ENCODE measurements around the gene PRKD3.
"Not testable (repeated sequence)": the region's sequence is repeated elsewhere in the genome, so short reads cannot be mapped to it uniquely, and the experiment has no call there.

The PRKD3 gene

GRCh38 chr2:37316181-37316580 is 8.5 kb downstream of the PRKD3 start:
- DNase-seq (ENCODE audit: low spot score in 2 of 2) = no peak
- no peaks in the 10 kb centered on the region for H3K9me3 Mint-ChIP-seq
- H3K4me1 Mint-ChIP-seq = peaks cover 39% of the 10 kb centered on the region
- no peaks in the 10 kb centered on the region for H3K27me3 Mint-ChIP-seq
- no peak overlapping the region for H3K27ac Mint-ChIP-seq
- H3K4me3 Mint-ChIP-seq = peak overlapping the region; percentile 44
- ATAC-seq (ENCODE audit: low read depth) = no peak
- peaks cover 5% of the 10 kb centered on the region for H3K36me3 Mint-ChIP-seq

- Mint-ChIP-seq H3K9me3 (no peaks in the 10 kb centered on the region), H3K27ac (no peak overlapping the region), H3K4me3 (no peak overlapping the region), H3K4me1 (peaks cover 46% of the 10 kb centered on the region), H3K36me3 (peaks cover 5% of the 10 kb centered on the region), H3K27me3 (no peaks in the 10 kb centered on the region)
- no peak for ATAC-seq (ENCODE audit: low read depth)
- no peak for DNase-seq (ENCODE audit: low spot score in 2 of 2)
These were observed 9.3 kb downstream of the PRKD3 start for GRCh38 chr2:37315364-37315763.

- ATAC-seq (ENCODE audit: low read depth) (no peak), DNase-seq (ENCODE audit: low spot score in 2 of 2) (no peak)
- H3K27me3 Mint-ChIP-seq = no peaks in the 10 kb centered on the region
- no peaks in the 10 kb centered on the region for H3K9me3 Mint-ChIP-seq
- no peak overlapping the region for H3K4me3 Mint-ChIP-seq
- peak overlapping the region; percentile 53 for H3K27ac Mint-ChIP-seq
- H3K4me1 Mint-ChIP-seq = peaks cover 29% of the 10 kb centered on the region
- peaks cover 12% of the 10 kb centered on the region for H3K36me3 Mint-ChIP-seq
These were observed 17.1 kb downstream of the PRKD3 start for GRCh38 chr2:37307500-37307899.

- no peak for DNase-seq (ENCODE audit: low spot score in 2 of 2)
- peak overlapping the region; percentile 50 for H3K27ac Mint-ChIP-seq
- no peak overlapping the region for H3K4me3 Mint-ChIP-seq
- no peaks in the 10 kb centered on the region for H3K9me3 Mint-ChIP-seq
- no peaks in the 10 kb centered on the region for H3K27me3 Mint-ChIP-seq
- ATAC-seq (ENCODE audit: low read depth) = no peak
- H3K4me1 Mint-ChIP-seq = peaks cover 30% of the 10 kb centered on the region
- H3K36me3 Mint-ChIP-seq = peaks cover 12% of the 10 kb centered on the region
These were observed 18.6 kb downstream of the PRKD3 start for GRCh38 chr2:37306024-37306423.

- peaks cover 20% of the 10 kb centered on the region for H3K36me3 Mint-ChIP-seq
- H3K4me1 Mint-ChIP-seq = peaks cover 29% of the 10 kb centered on the region
These were observed 21.9 kb downstream of the PRKD3 start for GRCh38 chr2:37302701-37303252.

GRCh38 chr2:37301408-37301807 is 23.2 kb downstream of the PRKD3 start:
- Mint-ChIP-seq H3K9me3 (no peaks in the 10 kb centered on the region), H3K36me3 (peaks cover 20% of the 10 kb centered on the region), H3K4me1 (peaks cover 28% of the 10 kb centered on the region), H3K27me3 (no peaks in the 10 kb centered on the region), H3K4me3 (no peak overlapping the region), H3K27ac (no peak overlapping the region)
- no peak for ATAC-seq (ENCODE audit: low read depth)
- no peak for DNase-seq (ENCODE audit: low spot score in 2 of 2)

More at GRCh38 chr2:37302701-37303252, 21.9 kb downstream of the PRKD3 start:
- Mint-ChIP-seq H3K4me3 (no peak overlapping the region), H3K9me3 (no peaks in the 10 kb centered on the region), H3K27ac (no peak overlapping the region), H3K27me3 (no peaks in the 10 kb centered on the region)
- ATAC-seq (ENCODE audit: low read depth) (no peak), DNase-seq (ENCODE audit: low spot score in 2 of 2) (no peak)

- peaks cover 29% of the 10 kb centered on the region for H3K4me1 Mint-ChIP-seq
These were observed 24.1 kb downstream of the PRKD3 start for GRCh38 chr2:37300578-37300977.

GRCh38 chr2:37300146-37300545 is 24.5 kb downstream of the PRKD3 start:
- Mint-ChIP-seq H3K4me3 (no peak overlapping the region), H3K36me3 (peaks cover 21% of the 10 kb centered on the region), H3K9me3 (no peaks in the 10 kb centered on the region), H3K27me3 (no peaks in the 10 kb centered on the region), H3K4me1 (peaks cover 30% of the 10 kb centered on the region), H3K27ac (no peak overlapping the region)
- ATAC-seq (ENCODE audit: low read depth) (no peak), DNase-seq (ENCODE audit: low spot score in 2 of 2) (no peak)

More at GRCh38 chr2:37300578-37300977, 24.1 kb downstream of the PRKD3 start:
- H3K27ac Mint-ChIP-seq = no peak overlapping the region
- H3K36me3 Mint-ChIP-seq = peaks cover 20% of the 10 kb centered on the region
- no peaks in the 10 kb centered on the region for H3K27me3 Mint-ChIP-seq
- H3K9me3 Mint-ChIP-seq = no peaks in the 10 kb centered on the region
- no peak overlapping the region for H3K4me3 Mint-ChIP-seq
- ATAC-seq (ENCODE audit: low read depth) (no peak), DNase-seq (ENCODE audit: low spot score in 2 of 2) (no peak)

GRCh38 chr2:37297632-37298031 is 27.0 kb downstream of the PRKD3 start:
- DNase-seq (ENCODE audit: low spot score in 2 of 2) (no peak), ATAC-seq (ENCODE audit: low read depth) (no peak)
- H3K36me3 Mint-ChIP-seq = peaks cover 12% of the 10 kb centered on the region
- no peaks in the 10 kb centered on the region for H3K9me3 Mint-ChIP-seq
- H3K4me3 Mint-ChIP-seq = no peak overlapping the region
- peak overlapping the region; percentile 47 for H3K27ac Mint-ChIP-seq
- H3K4me1 Mint-ChIP-seq = peaks cover 27% of the 10 kb centered on the region
- H3K27me3 Mint-ChIP-seq = no peaks in the 10 kb centered on the region

- peak overlapping the region; percentile 51 for H3K27ac Mint-ChIP-seq
- no peak overlapping the region for H3K4me3 Mint-ChIP-seq
- no peaks in the 10 kb centered on the region for H3K27me3 Mint-ChIP-seq
- H3K36me3 Mint-ChIP-seq = peaks cover 22% of the 10 kb centered on the region
- peaks cover 26% of the 10 kb centered on the region for H3K4me1 Mint-ChIP-seq
- H3K9me3 Mint-ChIP-seq = no peaks in the 10 kb centered on the region
- peak; percentile 39 for ATAC-seq (ENCODE audit: low read depth)
- DNase-seq (ENCODE audit: low spot score in 2 of 2) = no peak
These were observed 29.1 kb downstream of the PRKD3 start for GRCh38 chr2:37295469-37296073.

- H3K27ac Mint-ChIP-seq = peak overlapping the region; percentile 51
- H3K4me3 Mint-ChIP-seq; DNase-seq (ENCODE audit: low spot score in 2 of 2); H3K9me3 Mint-ChIP-seq; ATAC-seq (ENCODE audit: low read depth); H3K27me3 Mint-ChIP-seq: not testable (repeated sequence)
- peaks cover 26% of the 10 kb centered on the region for H3K4me1 Mint-ChIP-seq
- peaks cover 19% of the 10 kb centered on the region for H3K36me3 Mint-ChIP-seq
These were observed 29.8 kb downstream of the PRKD3 start for GRCh38 chr2:37294858-37295257.

GRCh38 chr2:37291680-37292079 is 33.0 kb downstream of the PRKD3 start:
- Mint-ChIP-seq H3K9me3 (no peaks in the 10 kb centered on the region), H3K27me3 (no peaks in the 10 kb centered on the region), H3K36me3 (peaks cover 21% of the 10 kb centered on the region), H3K4me3 (no peak overlapping the region), H3K27ac (peak overlapping the region; percentile 75), H3K4me1 (peaks cover 16% of the 10 kb centered on the region)
- DNase-seq (ENCODE audit: low spot score in 2 of 2) (no peak), ATAC-seq (ENCODE audit: low read depth) (no peak)

GRCh38 chr2:37287966-37288365 is 36.7 kb downstream of the PRKD3 start:
- peaks cover 7% of the 10 kb centered on the region for H3K4me1 Mint-ChIP-seq
- DNase-seq (ENCODE audit: low spot score in 2 of 2) (no peak), ATAC-seq (ENCODE audit: low read depth) (peak; percentile 52)
- H3K27me3 Mint-ChIP-seq = no peaks in the 10 kb centered on the region
- no peak overlapping the region for H3K27ac Mint-ChIP-seq
- no peaks in the 10 kb centered on the region for H3K9me3 Mint-ChIP-seq
- peaks cover 21% of the 10 kb centered on the region for H3K36me3 Mint-ChIP-seq
- no peak overlapping the region for H3K4me3 Mint-ChIP-seq

GRCh38 chr2:37284381-37284780 is 40.3 kb downstream of the PRKD3 start:
- DNase-seq (ENCODE audit: low spot score in 2 of 2) (no peak), ATAC-seq (ENCODE audit: low read depth) (no peak)
- Mint-ChIP-seq H3K27me3 (no peaks in the 10 kb centered on the region), H3K4me3 (no peak overlapping the region), H3K27ac (no peak overlapping the region), H3K9me3 (no peaks in the 10 kb centered on the region), H3K4me1 (peaks cover under 1% of the 10 kb centered on the region), H3K36me3 (peaks cover 18% of the 10 kb centered on the region)

- Mint-ChIP-seq H3K4me1 (no peaks in the 10 kb centered on the region), H3K9me3 (no peaks in the 10 kb centered on the region), H3K4me3 (no peak overlapping the region), H3K27ac (no peak overlapping the region), H3K36me3 (peaks cover 20% of the 10 kb centered on the region), H3K27me3 (no peaks in the 10 kb centered on the region)
- ATAC-seq (ENCODE audit: low read depth) (no peak), DNase-seq (ENCODE audit: low spot score in 2 of 2) (no peak)
These were observed 41.4 kb downstream of the PRKD3 start for GRCh38 chr2:37283207-37283606.
